Tibial nerve (tissue), 3 donors: Measurements from ENCODE around the gene ACRV1.

ENCODE experiments used
- POLR2A ChIP-seq, 2 donors: fragments of 450-650 bp; IDR thresholded peaks; one replicate each; pipeline ENCODE4 v1.6.1; 2017; ENCODE audit warnings: antibody characterized with exemption in 2 of 2, mild to moderate bottlenecking in 2 of 2, moderate library complexity in 2 of 2
- TF ChIP-seq, protein P1 (sequence below), 5 experiments: fragments of 200-600 bp in 3 of 5; fragments of 450-650 bp in 2 of 5; sonication (generic) in 3 of 5; IDR thresholded peaks; one replicate each; pipeline ENCODE4 v1.5.1; 2016 to 2019; ENCODE audit warnings: antibody characterized with exemption in 5 of 5, mild to moderate bottlenecking in 3 of 5, moderate library complexity in 2 of 5

DNA sequence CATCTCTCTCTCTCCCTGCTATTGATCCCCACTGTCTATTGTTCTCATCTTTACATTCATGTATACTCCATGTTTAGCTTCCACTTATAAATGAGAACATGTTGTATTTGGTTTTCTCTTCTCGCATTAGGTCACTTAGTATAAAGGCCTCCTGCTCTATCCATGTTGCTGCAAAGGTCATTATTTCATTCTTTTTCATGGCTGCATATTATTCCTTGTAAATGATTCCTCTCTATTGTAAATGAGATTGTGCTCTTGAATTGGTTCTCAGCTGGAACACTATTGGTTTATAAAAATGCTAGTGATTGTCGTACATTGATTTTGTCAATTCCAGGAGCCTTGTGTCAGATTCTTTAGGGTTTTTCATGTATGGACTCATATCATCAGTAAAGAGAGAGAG is 13.5 kb downstream of the ACRV1 start:
- TF ChIP-seq, protein P1, sequence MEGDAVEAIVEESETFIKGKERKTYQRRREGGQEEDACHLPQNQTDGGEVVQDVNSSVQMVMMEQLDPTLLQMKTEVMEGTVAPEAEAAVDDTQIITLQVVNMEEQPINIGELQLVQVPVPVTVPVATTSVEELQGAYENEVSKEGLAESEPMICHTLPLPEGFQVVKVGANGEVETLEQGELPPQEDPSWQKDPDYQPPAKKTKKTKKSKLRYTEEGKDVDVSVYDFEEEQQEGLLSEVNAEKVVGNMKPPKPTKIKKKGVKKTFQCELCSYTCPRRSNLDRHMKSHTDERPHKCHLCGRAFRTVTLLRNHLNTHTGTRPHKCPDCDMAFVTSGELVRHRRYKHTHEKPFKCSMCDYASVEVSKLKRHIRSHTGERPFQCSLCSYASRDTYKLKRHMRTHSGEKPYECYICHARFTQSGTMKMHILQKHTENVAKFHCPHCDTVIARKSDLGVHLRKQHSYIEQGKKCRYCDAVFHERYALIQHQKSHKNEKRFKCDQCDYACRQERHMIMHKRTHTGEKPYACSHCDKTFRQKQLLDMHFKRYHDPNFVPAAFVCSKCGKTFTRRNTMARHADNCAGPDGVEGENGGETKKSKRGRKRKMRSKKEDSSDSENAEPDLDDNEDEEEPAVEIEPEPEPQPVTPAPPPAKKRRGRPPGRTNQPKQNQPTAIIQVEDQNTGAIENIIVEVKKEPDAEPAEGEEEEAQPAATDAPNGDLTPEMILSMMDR (IDR thresholded peaks at IDR 0.05) = no peak
- TF ChIP-seq POLR2A (IDR thresholded peaks at IDR 0.05) = no peak
